Stimulated activated CD4-positive, alpha-beta T cell treated with anti-CD3 and anti-CD28 coated beads, TNF-alpha, amount 100 ng/mL, for 1 hour (primary cell): ENCODE data around the gene EIF3C.
"Not testable (repeated sequence)": the region's sequence is repeated elsewhere in the genome, so short reads cannot be mapped to it uniquely, and the experiment has no call there.

Source experiments
- DNase-seq, 3 donors: peaks; one replicate each; pipeline ENCODE4 v3.0.0-alpha.2; 2020; ENCODE audit warnings: low read depth in 3 of 3, low spot score in 1 of 3

The EIF3C gene

GRCh38 chr16:28749997-28750465 is 38.8 kb downstream of the EIF3C start:
- DNase-seq: peak in 2 of 3 donors; percentile 2 to 22

- not testable (repeated sequence) for DNase-seq
Observed at GRCh38 chr16:28750469-28751067, 39.3 kb downstream of the EIF3C start.

- not testable (repeated sequence) for DNase-seq
Observed at GRCh38 chr16:28751487-28751886, 40.2 kb downstream of the EIF3C start, which contains the start of gene NPIPB9. Gene NPIPB9 (plus strand): TSS chr16:28751787.

- DNase-seq: not testable (repeated sequence)
Observed at GRCh38 chr16:28781697-28782096, 70.4 kb downstream of the EIF3C start.

GRCh38 chr16:28782357-28782756 is 71.1 kb downstream of the EIF3C start:
- not testable (repeated sequence) for DNase-seq
